ENCODE measurements around the gene COMT.
"Not testable (repeated sequence)": the region's sequence is repeated elsewhere in the genome, so short reads cannot be mapped to it uniquely, and the experiment has no call there.

The COMT gene

DNA sequence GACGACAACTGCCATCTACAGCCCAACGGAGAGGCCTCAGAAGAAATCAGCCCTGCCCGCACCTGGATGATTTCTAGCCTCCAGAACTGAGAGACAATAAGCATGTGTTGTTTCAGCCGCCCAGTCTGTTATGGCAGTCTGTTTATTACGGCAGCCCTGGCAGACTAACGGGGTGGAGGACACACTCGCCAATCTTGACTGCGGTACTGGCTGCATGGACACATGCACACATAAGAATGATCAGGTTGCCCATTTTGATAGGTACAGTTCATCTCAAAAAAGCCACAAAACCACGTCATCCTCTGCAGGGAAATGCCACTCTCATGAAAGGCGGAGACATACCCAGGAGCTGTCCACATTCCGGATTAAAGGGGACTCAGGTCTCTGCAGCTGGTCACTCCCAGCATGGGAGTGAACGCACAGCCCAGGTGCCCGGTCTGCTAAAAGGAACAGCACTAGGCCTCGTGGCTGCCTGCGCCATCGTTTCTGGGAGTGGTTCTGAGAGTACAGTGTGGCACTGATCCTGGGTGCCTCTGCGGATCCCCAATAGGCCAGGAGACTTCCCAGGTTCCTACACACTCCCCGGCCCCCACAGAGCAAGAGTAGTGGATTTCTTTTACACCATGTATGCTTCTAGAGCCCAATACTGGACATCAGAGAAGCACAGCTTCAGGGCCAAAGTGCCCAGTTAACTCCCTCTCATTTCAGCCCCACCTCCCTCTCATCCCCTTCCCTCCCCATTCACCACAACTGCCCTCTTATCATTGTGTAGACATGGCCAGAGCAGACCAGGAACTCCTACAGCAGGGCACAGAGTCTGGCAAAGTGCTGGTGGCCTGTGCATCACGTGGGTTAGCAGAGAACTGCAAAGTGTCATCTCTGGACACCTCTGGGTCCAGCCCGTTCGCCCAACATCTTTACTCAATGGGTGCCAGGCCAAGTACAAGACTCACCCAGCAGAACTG lies 11.7 kb upstream of the COMT start:
- DNase-seq = no peak

DNA sequence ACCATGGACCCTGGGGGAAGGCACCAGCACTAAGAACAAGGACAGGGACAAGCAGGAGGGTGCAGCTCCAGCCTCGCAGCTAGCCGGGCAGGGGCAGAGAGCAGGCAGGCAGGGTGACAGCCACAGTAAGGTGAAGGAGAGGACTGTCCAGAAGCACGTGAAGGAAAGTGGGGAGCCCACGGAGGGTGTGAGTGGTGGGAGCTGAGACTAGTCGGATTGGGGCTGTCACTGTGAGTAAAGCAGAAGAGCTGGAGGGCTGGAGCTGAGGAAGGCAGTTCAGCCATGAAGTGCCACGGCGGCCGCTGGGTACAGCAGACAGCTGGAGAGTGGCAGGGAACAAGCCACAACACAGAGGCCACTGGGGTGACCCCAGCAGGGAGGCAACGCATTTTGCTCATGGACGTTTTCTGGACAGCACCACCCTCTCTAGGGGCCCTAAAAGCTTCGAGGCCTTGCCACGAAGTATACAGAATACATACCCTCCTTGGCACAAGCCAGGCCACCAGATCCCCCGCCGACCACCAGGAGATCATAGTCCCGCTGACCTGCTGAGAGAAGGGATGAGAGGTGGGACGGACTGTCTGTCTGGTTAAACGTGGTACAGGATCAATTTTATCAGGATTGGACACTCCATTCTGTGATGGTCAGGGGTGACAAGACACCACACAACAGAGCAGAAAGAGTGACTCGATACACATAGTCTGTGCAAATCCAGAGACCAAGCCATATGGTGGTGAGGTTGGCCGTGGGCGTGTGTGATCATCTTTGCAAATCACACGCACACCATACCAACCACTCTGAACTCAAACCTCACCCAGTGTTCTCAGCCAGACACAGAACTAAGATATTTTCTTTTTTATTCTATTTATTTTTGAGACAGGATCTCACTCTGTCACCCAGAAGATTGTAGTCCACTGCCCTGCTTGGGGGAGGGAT lies 10.8 kb upstream of the COMT start:
- no peak for DNase-seq

DNA sequence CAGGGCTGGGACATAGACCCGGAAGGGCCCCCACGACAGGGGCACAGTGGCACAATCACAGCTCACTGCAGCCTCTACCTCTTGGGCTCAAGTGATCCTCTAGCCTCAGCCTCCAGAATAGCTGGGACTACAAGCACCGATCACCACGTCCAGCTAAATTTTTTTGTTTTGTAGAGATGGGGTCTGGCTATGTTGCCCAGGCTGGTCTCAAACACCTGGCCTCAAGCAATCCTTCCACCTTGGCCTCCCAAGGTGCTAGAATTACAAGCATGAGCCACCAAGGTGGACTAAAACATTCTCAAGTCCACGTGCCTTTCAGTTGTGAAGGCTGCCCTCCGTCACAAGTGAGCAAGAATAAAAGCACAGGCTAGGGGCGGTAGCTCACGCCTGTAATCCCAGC lies 10.1 kb upstream of the COMT start:
- DNase-seq = no peak

DNA sequence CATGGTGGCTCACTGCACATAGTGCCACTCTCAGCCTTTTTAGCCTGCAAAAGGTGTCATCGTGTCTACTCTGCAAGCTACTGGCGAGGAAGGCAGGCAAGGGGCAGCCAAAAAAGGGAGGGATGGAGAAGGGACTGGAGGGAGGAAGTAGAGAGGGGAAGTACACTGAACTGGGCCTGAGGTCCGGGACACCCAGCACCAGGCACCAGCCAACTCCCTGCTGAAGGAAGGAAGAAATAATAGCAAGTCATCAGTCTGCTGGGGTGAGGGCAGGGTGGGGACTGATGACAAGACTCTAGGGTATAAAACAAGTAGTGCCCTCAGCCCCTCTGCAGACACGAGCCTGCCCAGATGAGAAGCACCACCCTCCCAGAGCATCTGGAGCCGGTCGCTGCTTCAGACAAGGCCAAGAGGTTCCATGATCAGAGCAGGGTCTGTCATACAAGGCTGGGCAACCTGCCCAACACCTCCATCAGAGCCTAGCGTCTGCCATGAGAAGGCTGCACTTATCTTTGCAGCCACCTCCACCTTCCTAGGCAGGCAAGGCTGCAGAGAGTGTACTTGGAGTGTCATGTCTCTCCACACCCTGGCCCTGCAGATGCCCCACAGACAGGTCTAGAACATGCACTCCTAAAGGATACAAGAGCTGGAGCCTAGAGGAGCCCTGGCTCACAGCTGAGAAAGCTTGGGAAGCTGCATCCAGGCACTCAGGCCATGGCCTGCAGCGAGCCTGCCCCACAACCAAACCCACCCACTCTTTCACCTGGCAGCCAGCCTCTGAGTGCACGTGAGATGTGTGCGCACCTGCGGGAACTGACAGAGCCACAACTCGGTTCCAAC lies 9.0 kb upstream of the COMT start:
- DNase-seq = no peak

DNA sequence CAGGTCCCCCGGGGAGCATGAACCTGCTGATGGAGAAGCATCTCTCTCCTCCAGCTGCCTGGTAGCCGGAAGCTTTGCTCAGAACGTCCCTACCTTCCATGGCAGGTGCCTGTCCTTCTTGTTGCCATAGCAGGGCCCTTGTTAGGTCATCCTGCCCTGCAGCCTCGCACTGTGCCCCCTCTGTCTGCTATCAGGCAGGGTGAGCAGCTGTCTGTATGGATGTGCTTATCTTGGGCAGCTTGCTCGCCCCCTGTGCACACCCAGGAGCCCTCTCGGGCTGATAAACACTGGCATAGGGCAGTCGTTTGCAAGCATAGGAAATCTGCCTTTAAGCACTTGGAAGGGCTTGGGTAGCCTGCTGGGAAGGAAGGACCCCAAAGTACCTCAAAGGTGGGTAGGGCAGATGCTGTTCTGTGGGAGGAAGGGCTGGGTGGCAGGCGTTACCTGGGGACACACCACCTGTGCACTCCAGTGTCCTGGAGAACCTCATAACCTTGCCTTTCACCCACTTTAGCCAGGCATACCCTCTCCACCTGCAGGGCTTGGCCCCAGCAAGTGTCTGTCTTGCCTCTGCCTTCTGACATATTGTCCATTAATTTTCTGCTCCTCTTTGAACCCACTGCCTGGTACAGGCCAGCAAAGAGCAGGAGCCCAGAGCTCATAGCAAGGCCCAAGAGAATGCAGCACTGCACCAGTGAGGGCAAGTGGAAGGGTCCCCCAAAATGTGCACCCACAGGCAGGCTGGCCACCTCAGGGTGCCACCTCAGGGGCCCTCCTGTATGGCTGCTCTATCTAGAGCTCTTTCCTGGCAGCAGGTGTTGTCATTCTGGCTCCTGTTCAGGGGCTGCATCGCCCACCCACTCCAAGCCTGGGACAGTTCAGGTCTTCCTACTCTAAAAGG lies 8.0 kb upstream of the COMT start:
- DNase-seq = no peak

DNA sequence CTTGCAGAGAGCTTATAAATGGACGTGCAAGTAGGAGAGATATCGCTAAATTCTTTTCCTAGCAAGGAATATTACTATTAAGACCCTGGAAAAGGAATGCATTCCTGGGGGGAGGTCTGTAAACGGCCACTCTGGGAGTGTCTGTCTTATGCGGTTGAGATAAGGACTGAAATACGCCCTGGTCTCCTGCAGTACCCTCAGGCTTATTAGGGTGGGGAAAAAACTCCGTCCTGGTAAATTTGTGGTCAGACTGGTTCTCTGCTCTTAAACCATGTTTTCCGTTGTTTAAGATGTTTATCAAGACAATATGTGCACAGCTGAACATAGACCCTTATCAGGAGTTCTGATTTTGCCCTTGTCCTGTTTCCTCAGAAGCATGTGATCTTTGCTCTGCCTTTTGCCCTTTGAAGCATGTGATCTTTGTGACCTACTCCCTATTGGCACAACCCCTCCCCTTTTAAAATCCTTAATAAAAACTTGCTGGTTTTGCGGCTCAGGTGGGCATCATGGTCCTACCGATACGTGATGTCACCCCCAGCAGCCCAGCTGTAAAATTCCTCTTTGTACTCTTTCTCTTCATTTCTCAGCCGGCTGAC lies 6.4 kb upstream of the COMT start:
- DNase-seq = not testable (repeated sequence)

DNA sequence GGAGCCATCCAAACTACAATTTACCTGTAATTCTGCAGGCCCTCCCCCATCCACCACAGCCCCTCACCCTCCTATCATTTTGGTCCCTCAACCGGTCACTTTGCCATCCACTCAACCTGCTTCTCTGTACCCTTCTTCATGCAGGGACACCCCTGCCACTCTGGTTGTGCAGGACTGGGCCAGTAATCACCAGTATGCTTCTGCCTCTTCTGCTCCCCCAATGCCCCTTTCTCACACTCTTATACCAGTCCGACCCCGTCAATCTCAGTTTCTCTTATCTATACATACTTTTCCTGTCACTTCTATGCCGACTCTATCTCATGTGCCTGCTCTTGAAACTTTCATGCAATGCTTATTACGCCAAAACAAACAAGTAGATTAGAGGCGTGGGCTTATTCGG lies 5.1 kb upstream of the COMT start:
- no peak for DNase-seq

DNA sequence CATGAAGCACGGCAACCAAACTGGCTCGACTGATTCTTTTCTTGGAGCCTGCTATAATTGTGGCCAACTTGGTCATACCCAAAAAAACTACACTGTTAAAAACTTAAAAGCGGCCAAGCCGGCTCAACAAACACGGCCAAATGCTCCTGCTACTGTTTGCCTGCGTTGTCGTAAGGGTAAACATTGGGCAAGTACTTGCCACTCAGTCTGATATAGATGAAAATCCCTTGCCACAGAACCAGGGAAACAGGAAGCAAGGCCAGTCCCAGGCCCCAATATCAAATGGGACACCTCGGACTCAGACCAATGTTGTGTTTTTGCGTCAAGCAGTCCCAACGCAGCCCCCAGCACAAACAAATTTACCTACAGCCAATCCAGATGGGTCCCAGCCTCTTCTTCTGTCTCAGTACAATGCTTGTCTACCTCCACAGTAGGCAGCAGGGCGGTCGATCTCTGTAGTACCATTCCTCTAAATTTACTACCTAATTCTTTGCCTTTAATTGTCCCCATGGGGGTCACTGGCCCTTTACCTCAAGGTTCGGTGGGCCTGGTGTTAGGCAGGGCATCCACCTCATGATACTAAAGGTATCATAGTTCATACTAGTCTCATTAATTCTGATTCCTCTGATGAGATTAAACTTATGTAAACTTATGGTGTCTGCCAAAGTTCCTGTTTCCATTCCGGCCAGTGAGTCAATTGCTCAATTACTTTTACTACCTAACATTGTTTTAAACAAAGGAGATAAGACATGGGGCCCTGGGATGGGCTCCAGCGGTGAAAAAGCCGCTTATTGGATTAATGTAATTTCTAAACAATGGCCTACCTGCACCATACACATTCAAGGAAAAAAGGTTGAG lies 3.7 kb upstream of the COMT start:
- no peak for DNase-seq

DNA sequence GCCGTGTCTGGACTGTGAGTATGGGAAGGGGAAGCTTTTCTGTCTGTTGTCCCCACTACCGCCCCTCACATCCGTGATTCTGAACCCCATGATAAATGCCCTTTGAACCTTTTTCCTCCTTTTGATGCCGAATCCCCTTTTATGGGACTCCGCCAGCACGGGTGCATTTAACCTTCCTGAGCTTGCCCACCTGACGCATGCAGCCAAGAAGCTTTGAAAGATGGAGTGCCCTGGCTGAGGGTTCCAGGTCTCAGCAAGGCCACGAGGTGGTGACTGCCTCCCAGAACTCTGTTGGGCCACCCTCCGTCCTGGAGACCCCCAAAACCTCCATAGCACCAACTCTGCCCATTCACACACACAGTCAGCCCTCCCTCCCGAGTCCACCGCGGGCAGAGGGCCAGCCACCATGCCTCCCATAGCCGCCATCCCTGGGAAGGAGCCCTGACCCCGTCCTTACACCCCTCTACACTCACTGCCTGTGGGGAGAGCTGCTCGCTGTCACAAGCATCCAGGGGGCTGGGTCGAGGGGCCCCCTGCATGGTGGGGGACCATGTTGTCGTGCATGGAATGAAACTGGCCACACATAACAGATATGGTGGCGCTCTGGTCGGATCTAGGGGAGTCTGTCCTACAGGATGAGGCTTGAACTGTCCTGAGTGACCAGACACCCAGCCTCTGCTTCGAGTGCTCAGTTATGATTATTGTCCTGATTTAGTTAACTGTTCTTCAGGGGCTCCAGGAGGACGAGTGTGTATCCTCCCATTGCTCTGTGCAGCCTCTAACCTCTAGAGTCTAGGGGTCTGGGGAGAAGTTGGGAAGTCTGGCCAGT lies 822 bp upstream of the COMT start:
- DNase-seq = no peak

DNA sequence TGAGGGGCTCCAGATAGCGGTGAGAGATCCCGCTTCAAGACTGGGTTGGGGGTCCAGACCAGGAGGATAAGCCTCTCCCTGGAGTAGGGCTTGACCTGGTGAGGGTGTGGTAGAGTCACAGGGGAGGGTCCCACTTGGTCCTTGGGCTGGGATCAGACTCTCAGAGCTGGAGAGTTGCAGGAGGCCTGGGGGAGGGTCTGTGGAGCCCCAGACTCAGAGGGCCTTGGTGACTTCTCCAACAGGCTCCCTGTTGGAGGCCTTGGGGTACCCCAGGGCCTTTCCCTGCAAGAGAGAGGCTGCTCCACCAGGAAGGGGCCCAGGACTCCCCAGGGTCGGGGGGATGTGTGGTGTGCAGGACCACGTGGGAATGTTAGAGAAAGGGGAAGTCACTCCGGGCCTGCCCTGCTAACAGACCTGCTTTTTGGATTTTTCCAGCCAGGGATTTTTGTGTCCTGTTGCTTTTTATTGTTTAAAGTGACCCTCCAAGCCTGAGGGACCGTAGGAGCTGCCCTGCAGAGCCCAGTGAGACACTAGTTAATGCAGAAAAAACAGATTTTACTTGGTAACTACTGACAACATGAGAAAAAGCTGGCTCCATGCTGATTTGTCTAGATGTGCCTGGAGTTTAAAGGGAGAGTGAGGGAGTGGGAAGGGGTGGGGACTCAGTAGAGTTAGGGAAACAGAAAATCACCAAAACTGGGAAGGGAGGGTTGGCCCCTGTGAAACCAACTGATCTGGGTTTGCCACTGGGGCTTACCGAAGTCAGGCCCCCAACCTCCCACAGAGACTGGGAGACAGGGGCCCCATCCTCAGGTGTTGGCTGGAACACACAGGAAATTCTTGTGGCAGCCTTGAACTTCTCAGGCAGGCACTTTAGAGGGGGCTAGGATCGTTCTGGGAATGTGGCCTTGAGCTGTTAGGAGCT lies 847 bp downstream of the COMT start:
- peak; percentile 67 for DNase-seq

DNA sequence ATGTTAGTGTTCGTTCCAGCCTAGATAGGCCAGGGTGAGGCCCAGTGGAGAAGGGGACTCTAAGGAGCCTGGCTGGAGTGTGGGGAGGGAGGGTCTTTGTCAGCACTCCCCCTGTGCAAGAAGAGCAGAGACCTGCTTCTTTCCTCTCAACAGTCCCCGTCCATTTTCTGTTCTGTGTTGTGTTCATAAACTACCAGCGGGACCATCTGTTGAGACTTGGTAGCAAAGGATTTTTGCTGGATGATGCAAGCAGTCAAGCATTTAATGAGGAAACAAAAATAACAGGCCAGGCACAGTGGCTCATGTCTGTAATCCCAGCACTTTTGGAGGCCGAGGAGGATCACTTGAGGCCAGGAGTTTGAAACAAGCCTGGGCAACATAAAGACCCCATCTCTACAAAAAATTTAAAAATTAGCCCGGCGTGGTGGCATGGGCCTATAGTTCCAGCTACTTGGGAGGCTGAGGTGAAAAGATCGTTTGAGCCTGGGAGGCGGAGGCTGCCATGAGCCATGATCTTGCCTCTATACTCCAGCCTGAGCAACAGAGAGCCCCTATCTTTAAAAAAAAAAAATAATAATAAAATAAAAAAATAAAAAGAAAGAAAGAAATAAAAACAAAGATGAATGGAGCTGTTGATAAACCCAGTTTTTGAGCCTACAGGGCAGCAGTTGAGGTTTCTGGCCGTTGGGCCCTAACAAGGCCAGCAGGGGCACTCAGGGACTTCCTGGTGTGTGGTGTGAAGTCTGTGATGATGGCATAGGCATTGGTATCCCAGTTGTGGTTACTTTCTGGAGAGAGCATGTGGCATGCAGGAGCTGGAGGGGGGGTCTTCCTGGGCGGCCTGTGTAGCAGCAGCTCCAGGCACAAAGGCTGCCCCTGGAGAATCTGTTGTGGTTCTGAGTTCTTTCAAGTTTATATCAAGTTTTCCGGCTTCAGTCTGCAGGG lies 1.8 kb downstream of the COMT start:
- peak; percentile 53 for DNase-seq

DNA sequence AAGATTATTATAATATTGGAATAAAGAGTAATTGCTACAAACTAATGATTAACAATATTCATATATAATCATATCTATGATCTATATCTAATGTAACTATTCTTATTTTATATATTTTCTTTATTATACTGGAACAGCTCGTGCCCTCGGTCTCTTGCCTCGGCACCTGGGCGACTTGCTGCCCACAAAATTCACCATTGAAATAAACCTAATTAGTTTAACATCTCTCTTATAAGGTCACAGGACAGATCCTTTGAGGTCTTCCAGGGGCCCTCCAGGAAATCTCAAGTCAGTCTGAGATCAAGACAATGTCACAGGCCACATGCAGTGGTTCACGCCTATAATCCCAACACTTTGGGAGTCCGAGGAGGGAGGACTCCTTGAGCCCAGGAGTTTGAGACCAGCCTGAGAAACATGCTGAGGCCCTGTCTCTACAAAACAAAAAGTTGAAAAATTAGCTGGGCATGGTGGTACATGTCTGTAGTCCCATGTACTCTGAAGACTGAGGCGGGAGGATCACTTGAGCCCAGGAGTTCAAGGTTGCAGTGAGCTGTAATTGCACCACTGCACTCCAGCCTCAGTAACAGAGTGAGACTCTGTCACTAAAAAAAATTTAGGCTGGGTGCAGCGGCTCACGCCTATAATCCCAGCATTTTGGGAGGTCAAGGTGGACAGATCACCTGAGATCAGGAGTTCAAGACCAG lies 6.6 kb downstream of the COMT start:
- no peak for DNase-seq

DNA sequence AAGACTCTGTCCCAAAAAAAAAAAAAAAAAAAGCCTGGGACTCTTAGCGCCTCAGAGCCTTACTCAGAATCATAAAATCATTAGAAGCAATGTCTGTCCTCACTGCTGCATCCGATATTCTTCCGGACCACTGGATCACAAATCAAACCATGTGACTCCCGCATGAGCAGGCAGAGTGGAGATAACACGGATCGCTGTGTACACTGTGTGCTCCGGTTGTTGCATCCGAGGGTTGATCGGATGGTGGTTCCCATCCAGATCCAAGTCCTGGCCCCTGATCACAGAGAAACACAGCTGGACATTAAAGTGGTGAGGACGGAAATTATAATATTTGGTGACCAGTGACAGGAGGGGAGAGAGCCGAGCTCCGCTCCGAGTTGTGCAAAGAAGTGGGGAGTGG lies 9.8 kb downstream of the COMT start:
- DNase-seq = no peak

DNA sequence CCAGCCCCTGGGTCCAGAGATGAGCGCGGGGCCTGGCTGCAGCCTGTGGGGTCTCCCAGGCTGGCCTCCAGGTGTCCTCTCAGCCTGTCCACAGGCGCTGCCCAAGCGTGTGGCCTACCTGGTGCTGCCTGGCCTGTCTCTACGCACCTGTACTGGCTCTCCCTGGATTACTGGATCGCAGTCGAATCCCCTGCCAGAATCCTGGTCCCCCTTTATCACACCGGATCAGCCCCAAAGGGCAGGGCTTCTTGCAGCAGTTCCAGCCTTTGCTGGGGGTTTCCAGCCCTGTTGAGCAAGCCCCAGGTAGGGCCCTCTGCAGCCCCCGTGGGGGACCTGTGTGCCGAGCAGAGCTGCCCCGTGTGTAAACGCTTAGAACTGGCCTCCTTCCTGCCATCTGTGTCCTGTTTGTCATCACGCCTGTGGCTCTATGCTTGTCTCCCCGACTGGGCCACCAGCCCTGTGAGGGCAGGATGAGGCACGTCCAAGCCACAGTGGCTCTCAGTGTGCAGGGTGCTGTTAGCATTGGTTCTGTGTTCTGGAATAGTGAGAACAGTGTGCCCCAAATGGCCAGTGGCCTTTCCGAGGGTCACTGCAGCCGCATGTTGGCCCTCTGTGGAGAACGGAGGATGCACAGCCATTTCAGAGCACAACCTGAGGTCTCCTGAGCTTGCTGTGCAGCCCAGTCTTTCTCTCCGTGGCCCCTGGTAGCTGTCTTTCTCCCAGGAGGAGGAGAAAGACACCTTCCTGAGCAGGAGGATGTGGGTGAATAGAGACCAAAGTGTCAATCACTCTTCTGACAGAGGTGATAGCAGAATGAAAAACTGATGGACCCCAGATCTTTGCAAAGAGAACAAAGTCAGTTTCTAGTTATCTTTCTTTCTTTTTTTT lies 13.9 kb downstream of the COMT start:
- peak; percentile 27 for DNase-seq

DNA sequence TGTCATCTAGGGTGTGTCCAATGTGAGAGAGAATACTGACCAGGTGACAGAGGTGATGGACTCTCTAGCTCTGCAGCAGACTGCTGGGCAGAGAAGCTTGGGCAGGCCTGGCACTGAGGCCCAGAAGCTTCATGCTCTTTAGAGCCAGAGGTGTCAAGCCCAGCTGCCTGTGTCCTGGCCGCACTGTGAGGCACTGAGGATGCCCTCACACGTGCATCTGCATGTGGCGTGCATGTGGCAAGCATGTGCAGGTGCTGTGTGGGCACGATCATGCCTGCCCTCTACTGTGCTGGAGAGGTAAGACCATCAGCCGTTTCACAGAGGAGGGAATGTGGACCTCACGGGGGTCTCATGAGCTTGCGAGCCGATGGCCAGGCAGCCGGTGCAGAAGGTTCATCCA lies 15.9 kb downstream of the COMT start:
- DNase-seq = peak; percentile 29
